GM21447 (cell line): ENCODE results near the gene SPATA21.

ENCODE experiments used
- ATAC-seq: cut with Tn5 transposase; IDR thresholded peaks from one replicate; pipeline ENCODE4 v1.9.1; 2021; ENCODE audit not compliant: unreplicated experiment

SPATA21 gene

GRCh38 chr1:16422041-16422440 lies 15.2 kb downstream of the SPATA21 start:
- no peak for ATAC-seq

GRCh38 chr1:16421201-16421600 lies 16.0 kb downstream of the SPATA21 start:
- ATAC-seq = no peak

GRCh38 chr1:16420424-16421118 lies 16.7 kb downstream of the SPATA21 start:
- ATAC-seq = peak; percentile 97

GRCh38 chr1:16418823-16419425 lies 18.3 kb downstream of the SPATA21 start:
- ATAC-seq = no peak

GRCh38 chr1:16413191-16413590 lies 24.0 kb downstream of the SPATA21 start:
- no peak for ATAC-seq

GRCh38 chr1:16410803-16411202 lies 26.4 kb downstream of the SPATA21 start:
- ATAC-seq = no peak

- no peak for ATAC-seq
These were observed 27.6 kb downstream of the SPATA21 start for GRCh38 chr1:16409536-16410152.

- no peak for ATAC-seq
These were observed 30.4 kb downstream of the SPATA21 start for GRCh38 chr1:16406868-16407267.

GRCh38 chr1:16405441-16405840 lies 31.8 kb downstream of the SPATA21 start:
- no peak for ATAC-seq

GRCh38 chr1:16402742-16403141 lies 34.5 kb downstream of the SPATA21 start:
- no peak for ATAC-seq

GRCh38 chr1:16398371-16398953 lies 38.8 kb downstream of the SPATA21 start:
- no peak for ATAC-seq

GRCh38 chr1:16397120-16397519 lies 40.1 kb downstream of the SPATA21 start:
- ATAC-seq = no peak

GRCh38 chr1:16396591-16396990 lies 40.6 kb downstream of the SPATA21 start:
- no peak for ATAC-seq

- ATAC-seq = no peak
These were observed 42.2 kb downstream of the SPATA21 start for GRCh38 chr1:16394977-16395376.

- ATAC-seq = no peak
These were observed 43.4 kb downstream of the SPATA21 start for GRCh38 chr1:16393570-16394521.

GRCh38 chr1:16392740-16393569 lies 44.3 kb downstream of the SPATA21 start:
- ATAC-seq = no peak

- no peak for ATAC-seq
These were observed 45.8 kb downstream of the SPATA21 start for GRCh38 chr1:16391411-16391810.

- ATAC-seq = no peak
These were observed 49.7 kb downstream of the SPATA21 start for GRCh38 chr1:16387201-16388188.
